CD4-positive, alpha-beta T cell treated with Interferon alpha-2 for 1 hour (primary cell): ENCODE measurements around the gene GALK2.
"Not testable (repeated sequence)": the region's sequence is repeated elsewhere in the genome, so short reads cannot be mapped to it uniquely, and the experiment has no call there.

ENCODE experiments used
- DNase-seq, 2 donors: peaks; one replicate each; pipeline ENCODE4 v3.0.0-alpha.2; 2020 to 2022

Gene GALK2

DNA sequence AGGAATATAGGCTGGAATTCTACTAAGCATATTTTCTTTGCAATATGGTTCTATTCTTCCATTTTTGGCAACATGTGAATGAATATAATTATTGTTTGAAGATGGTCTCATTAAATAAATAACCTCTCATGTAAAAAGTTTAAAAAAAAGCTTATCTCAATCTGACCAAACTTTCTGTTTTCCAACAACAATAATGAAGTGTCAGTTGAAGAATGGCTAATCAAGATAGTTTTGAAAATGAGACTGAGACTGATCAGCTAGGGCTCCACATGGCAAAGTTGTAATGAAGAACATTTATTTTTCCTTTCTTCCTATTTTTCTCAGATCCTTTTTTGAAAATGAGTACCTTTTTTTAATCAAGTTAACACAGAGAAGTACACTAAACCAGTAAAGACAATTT, 117.4 kb downstream of the GALK2 start:
- no peak for DNase-seq

DNA sequence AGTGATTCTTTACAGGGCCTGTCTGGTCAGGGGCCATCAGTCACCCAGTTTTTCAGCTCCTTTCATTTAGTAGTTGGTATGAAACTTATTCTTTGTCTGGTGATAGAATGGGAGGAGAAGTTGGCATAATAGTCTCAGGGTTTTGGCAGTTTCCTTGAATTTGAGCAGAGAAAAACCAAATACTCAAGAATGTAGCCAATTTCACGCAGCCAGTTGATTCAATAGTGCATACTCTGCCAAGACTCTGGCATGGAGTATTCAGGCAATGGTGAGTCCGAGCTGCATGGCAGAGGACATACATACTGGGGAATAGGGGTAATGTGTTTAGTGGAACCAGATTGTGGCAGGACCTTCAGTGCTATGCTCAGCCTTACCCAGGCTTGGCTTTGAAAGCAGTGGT, 118.3 kb downstream of the GALK2 start:
- DNase-seq: no peak

DNA sequence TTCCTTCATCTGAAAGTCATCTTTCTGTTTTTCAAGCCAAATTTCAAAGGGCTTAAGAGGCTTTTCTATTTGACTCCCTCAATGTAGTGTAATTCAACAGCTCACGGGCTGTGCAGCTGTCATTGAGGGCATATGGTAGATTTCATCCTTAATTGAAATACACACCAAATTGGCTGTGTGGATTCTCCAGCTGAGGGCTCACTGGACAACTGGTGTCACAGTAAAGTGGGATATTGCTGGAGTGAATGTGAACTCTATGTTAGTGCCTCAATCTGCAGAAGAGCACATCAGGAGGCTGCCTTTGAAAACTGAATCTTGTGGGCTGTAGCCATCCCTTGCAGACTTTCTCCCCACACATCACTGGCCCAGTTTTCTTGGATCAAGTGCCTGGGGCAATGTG, 120.1 kb downstream of the GALK2 start:
- no peak for DNase-seq

DNA sequence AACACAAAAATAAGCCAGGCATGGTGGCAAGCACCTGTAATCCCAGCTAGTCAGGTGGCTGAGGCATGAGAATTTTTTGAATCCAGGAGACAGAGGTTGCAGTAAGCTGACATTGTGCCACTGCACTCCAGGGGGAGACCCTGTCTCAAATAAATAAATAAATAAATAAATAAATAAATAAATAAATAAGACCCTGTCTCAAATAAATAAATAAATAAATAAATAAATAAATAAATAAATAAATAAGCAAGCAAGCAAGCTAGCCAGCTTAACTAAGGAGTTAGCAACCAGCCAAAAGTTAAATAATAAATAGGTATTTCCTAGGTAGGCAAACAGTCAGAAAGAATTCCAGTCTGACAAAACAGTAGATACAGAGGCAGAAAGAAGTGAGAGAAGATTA, 123.9 kb downstream of the GALK2 start:
- no peak for DNase-seq

DNA sequence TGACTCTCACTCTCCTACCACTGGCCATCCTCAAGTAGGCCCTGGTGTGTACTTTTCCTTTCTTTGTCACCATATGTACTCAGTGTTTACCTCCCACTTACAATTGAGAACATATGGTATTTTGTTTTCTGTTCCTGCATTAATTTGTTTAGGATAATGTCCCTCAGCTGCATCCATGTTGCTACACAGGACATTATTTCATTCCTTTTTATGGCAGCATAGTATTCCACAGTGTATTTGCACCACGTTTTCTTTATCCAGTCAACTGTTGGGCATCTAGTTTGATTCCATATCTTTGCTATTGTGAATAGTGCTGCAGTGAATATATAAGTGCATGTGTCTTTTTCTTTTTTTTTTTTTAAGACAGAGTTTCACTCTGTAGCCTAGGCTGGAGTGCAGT, 126.2 kb downstream of the GALK2 start:
- DNase-seq: no peak

DNA sequence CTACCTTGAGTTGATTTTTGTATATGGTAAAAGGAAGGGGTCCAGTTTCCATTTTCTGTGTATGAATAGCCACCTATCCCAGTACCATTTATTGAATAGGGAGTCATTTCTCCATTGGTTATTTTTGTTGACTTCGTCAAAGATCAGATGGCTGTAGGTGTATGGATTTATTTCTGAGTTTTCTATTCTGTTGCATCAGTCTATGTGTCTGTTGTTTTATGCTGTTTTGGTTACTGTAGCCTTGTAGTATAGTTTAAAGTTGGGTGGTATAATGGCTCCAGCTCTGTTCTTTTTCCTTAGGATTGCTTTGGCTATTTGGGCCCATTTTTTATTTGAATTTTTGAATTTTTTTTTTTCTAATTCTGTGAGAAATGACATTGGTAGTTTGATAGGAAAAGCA, 127.5 kb downstream of the GALK2 start:
- no peak for DNase-seq

DNA sequence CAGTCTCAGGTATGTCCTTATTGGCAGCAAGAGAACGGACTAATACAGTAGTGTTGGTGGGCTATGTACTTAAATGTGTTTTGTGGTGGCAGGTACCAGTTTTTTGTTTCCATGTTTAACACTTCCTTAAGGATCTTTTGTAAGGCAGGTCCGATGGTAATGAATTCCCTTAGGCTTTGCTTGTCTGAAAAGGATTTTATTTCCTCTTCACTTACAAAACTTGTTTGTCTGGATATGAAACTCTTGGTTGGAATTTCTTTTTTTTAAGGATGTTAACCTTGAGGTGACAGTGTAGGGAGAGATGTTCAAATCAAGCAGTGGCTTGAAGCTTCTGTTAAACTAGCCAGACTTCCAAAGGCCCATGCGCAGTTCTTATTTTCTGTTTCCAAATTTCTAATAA, 130.8 kb downstream of the GALK2 start:
- DNase-seq: no peak

DNA sequence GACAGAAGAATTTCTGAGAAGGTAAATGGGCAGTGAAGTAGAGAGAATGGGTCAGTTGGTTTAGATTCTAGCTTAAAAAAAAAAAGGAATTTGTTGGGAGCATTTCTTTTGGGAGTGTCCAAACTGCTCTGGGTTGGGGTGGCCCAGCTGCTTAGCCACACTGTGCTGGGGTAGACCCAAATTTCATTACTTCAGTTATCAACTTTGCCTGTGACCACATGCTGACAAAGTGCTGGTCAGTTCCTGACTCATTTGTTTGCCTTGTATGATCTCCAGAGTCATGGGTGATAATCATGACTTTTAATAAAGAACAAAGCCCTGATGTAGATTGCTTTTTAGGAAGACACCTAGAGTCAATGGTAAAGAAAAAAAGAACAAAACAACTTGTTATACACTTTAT, 131.5 kb downstream of the GALK2 start:
- no peak for DNase-seq

DNA sequence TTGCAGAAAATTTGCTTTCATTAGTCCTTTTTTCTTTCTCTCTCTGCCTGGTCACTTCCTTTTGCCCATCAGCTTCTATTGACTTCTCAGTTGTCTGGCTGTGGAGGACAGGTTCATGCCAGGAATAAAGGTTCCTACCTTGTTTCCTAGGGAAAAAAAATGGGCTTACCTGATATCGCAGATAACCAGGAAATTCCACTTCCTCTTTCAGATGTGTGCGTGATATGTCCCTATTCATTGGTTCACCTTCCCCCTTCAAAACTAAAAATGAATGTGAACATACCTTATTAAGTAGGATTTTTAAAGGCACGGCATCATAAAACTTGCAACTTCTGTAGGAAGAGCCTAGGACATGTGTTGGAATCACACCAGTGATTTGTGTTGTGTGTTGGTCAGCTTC, 133.0 kb downstream of the GALK2 start:
- no peak for DNase-seq

DNA sequence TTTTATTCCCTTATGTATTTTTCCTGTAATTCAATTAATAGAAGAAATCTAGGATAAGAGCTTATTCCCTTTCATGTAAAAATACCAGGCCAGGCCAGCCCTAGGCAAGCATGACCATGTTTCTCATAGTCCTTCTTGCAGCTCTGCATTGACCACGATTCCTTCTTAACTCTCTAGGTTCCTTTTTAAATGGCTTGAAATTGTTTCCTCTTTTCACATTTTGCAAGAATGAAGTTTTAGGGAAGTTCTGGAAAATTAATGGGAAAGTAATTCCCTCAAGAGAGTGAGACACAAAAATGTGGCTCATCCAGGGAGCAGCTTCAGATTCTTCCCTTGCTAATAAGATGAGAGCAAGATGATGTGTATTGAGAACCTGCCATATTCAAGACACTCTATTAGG, 136.5 kb downstream of the GALK2 start:
- DNase-seq: no peak

DNA sequence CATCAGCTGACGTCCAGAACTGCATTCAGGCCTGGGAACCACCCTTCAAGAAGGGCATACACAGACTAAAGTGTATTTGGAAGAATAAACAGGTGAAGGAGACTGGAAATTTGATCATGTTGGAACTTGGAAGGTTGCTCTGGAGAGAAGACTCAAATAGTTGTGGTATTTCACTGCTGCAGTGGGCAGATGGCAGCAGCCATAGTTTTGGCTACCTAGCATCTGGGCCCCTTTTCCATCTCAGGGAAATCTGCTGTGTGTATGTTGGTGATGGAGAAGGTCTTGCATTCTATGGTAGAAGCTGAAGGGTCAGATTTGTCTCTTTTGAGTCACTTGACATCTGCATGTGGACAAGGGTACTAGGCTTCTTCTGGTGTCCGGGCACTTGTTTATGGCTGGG, 138.6 kb downstream of the GALK2 start:
- DNase-seq: no peak

DNA sequence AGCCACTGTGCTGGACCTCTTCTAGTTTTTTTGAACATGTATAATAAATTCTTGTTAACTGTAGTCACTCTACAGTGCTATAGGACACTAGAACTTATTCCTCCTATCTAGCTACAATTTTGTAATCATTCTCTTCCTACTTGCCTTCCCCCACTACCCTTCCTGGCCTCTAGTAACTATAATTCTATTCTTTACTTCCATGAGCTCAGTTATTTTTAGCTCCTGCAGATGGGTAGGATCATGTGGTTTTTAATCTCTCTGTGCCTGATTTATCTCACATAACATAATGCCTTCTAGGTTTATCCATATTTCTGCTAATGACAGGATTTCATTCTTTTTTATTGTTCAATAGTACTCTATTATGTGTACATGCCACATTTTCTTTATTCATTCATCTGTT, 139.8 kb downstream of the GALK2 start:
- no peak for DNase-seq

DNA sequence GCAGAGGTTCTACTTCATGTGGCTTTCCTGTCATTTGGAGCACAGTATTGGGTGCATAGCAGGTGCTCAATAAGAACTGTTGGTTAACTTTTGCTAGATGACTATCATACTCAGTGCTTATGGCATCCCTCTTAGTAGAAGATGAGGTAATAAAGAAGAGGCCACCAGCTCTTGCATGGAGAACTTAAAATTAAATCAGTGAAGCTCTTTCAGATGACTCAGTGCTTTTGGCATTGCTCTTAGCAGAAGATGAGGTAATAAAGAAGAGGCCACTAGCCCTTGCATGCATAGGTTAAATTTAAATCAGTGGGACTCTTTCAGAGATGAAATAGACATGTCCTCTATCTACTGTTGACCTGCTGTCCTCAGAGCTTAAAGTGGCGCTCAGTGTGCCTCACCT, 143.6 kb downstream of the GALK2 start:
- DNase-seq: no peak

DNA sequence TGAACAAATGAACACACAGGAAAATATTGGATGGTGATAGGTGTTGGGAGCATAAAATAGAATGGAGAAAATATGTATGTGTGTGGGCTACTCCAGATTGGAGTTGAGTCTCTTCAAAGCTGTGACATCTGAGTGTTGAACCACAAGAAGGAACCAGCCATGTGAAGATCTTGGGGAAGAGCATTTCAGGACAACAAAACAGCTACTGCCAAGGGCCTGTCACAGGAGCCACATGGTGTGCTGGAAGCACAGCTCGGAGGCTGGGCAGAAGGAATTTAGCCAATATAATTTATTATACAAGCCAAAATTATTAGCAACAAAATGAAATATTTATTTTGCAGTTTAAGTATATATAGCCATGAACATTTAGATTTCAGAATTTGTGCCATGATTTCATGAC, 144.7 kb downstream of the GALK2 start:
- DNase-seq: no peak

DNA sequence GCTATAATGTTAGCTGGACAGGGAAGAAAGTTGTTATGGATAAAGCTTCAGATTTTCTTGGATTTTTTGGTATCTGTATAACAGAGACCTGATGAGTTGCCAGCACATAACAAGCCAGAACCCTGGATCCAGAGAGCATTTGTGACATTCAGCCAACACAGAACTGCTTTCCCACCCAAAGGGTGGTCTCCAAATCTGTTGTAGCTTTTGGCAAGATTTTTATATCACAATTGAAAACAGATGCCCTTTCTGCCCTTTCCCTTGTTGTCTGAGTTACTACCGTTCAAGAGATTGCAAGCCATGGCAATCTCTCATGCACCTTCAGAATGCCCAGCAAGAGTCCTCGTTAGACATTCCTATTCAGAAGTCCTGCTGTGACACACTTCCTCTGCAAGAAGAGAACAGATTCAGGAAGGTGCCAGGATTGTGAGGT, 145.4 kb downstream of the GALK2 start:
- DNase-seq: no peak

DNA sequence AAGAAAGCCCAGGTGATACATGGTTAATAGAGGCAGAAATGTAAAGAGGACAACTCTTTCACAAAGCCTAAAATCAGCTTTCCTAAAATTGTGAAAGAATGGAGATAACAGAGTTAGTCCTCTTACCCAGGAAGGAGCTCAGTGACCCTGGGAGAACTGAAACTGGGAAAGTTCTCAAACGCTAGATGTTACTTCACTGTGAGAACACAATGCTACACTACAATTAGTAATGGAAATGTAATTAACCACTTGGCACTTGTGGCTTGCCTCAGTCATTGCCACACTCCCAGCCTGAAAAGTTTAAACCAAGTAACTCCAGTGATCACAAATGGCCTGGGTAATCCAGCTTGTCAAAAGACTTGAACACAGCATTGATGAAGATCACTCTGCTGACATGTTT, 150.3 kb downstream of the GALK2 start:
- DNase-seq: no peak

DNA sequence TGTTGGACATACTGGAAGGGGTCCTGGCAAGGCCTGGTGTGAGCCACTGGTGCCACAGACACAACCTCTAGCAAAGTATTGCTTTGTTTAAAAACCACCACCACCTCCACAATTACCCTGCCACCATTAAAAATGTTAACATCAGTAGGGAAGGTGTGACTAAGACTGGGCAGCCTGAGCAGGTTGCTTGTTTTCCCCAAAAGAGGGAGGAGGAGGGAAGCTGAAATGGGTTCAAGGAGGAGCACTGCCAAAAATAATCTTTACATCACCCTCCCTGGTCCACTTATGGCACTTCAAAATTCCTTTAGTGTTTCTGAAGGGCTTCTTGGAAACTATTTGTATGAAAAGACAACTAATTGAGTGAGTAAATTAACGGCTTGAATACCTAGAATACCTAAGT, 153.2 kb downstream of the GALK2 start:
- no peak for DNase-seq

DNA sequence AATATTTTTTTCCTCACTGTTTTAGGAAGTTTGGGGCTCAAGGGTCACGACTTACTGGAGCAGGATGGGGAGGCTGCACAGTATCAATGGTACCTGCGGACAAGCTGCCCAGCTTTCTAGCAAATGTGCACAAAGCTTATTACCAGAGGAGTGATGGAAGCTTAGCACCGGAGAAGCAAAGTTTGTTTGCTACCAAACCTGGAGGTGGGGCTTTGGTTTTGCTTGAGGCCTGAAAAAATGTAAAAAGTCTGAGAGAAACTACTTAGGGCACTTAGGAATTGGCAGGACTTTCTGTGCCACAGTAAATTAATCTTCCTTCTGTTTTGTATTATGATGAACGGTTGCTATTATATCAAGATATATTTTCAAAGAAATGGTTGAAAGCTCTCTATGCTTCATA, 157.9 kb downstream of the GALK2 start:
- DNase-seq: no peak

DNA sequence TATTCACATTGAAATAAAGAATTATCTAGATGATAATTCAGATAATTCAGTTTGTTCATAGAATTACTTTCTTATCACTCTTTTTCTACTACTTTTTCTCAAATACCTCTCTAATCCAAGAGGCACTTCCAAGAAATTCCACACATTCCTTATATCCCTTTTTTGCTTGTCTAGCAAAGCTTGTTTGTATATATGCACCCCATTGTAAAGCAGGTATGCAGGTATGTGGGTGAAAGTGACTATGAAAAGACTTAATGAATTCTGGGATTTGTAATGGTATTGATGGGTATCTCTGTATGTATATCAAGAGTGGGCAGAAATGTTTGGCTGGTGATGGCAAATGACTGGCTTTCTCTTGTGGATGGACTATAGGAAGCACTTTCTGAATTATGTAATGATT, 158.9 kb downstream of the GALK2 start:
- no peak for DNase-seq

DNA sequence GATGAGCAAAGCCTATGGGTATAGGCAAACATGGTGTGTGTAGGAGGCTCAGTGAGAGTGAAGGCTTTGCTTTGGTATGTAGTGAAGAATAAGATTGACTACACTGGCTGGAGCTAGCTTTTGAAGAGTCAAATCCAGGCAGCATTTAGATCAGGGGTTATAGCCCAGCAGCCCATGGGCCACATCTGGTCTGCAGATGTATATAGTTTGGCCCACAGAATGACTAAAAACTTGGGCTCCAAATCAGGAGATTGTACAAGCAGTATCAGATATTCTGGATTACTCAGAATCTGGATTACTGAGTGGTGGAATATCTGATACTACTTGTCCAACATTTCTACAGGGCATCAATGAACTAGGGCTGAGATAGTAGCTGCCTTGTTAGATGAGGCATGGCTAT, 160.1 kb downstream of the GALK2 start:
- no peak for DNase-seq

DNA sequence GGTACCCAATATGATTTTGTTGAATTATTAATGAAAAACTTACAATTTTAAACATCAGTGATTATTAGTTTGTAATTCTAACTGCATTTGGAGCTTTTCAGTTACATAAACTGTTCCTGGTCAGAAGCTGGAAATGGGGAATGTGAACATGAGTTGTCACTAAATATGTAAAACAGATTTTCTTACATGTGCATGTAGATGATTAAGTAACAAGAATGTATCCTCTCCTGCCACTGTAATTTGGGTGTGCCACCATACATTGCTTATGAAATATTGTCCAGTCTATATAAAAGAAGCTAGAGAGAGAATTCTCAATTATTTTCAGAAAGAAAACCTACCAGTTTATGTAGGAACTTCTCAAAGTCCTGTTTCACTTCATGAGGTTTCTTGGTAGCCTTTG, 161.4 kb downstream of the GALK2 start:
- DNase-seq: no peak

DNA sequence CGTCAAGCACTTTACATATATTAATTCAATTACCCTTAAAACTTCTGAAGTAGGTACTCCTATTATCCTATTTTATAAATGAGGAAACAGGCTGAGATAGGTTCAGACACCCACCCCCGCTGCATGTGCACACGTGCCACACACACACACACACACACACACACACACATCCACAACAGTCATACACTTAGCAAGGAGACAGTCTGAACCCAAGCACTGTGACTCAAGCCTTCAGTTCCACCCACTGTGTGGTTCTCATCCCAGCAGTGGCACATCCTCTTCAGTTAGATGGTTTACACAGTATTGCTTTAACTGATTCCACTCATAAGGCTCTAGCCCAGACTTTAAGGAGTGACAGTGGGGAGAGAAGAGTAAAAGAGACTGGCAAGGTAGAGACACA, 161.9 kb downstream of the GALK2 start:
- DNase-seq: no peak

DNA sequence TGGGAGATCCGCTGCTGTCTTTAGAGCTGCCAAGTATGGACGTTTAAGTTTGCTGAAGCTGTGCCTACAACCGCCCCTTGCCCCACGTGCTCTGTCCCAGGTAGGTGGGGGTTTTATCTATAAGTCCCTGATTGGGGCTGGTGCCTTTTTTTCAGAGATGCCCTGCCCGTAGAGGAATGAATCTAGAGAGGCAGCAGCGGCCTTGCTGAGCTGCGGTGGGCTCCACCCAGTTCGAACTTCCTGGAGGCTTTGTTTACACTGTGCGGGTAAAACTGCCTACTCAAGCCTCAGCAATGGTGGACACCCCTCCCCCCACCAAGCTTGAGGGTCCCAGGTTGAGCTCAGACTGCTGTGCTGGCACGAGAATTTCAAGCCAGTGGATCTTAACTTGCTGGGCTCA, 169.6 kb downstream of the GALK2 start:
- no peak for DNase-seq

DNA sequence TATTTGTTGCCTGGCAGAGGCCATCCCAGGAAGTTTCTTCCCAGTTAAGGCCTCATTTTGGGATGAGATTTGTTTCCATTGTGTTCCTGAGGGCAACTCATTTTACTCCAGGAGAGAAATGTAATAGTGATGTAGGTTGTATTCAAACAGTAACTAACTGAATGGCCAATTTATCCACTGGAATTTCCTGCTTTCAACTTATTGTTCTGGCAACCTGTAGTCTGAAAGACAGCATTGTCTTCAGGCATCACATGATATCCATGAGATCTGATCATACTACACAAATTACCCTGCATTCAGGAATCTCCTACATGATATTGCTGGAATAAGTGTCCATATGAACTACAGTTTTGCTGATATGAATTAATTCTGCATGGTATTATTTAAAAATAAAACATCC, 173.5 kb downstream of the GALK2 start:
- DNase-seq: no peak

DNA sequence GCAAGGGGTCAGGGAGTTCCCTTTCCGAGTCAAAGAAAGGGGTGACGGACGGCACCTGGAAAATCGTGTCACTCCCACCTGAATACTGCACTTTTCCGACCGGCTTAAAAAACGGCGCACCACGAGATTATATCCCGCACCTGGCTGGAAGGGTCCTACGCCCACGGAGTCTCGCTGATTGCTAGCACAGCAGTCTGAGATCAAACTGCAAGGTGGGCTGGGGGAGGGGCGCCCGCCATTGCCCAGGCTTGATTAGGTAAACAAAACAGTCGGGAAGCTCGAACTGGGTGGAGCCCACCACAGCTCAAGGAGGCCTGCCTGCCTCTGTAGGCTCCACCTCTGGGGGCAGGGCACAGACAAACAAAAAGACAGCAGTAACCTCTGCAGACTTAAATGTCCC, 184.4 kb downstream of the GALK2 start:
- not testable (repeated sequence) for DNase-seq

DNA sequence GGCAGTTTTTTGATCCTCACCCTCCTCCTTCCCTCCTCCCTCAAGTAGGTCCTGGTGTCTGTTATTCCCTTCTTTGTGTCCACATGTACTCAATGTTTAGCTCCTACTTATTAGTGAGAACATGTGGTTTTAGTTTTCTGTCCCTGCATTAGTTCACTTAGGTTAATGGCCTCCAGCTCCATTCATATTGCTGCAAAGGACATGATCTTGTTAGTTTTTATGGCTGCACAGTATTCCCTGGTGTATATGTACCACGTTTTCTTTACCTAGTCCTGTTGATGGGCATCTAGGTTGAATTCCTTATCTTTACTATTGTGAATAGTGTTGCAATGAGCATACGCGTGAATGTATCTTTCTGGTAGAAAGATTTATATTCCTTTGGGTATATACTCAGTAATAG, 191.3 kb downstream of the GALK2 start:
- no peak for DNase-seq
